Keratinocyte (primary cell): ENCODE measurements around the gene LDLRAD4. TPM values are rescaled to one million over a fixed set of nuclear protein-coding genes. Genes with fewer than 3 reads are reported as not detected.

Experiments used
- DNase-seq: peaks from one replicate; pipeline ENCODE4 v3.0.0-alpha.2; 2011; ENCODE audit warnings: low read depth, missing footprints, low spot score
- FAIRE-seq: peaks from 2 replicates; lab custom pipeline; 2011; peaks lifted over from hg19 to GRCh38; lab: Jason Lieb, UNC
- H2AFZ ChIP-seq: 2 replicates; pipeline ENCODE4 v1.6.0; 2012; ENCODE audit warnings: low read length, control low read depth, inconsistent platforms; ENCODE audit not compliant: control insufficient read depth
- H3K27ac ChIP-seq: 2 replicates; pipeline ENCODE4 v1.5.1; 2011; ENCODE audit warnings: low read length; ENCODE audit not compliant: control insufficient read depth, insufficient read depth
- H3K27me3 ChIP-seq: 3 replicates; pipeline ENCODE4 v1.6.0; 2011; ENCODE audit warnings: low read length; ENCODE audit not compliant: control insufficient read depth, insufficient read depth; ENCODE audit errors: extremely low read depth
- H3K36me3 ChIP-seq, 2 experiments: 2 replicates in 1 of 2; 3 replicates in 1 of 2; pipeline ENCODE4 v1.5.1; 2011; ENCODE audit warnings: low read length in 2 of 2, mild to moderate bottlenecking in 1 of 2; ENCODE audit not compliant: control insufficient read depth in 2 of 2, insufficient read depth in 2 of 2; ENCODE audit errors: extremely low read depth in 1 of 2
- H3K4me1 ChIP-seq: 3 replicates; pipeline ENCODE4 v1.5.1; 2011; ENCODE audit warnings: low read length; ENCODE audit not compliant: control insufficient read depth, insufficient read depth; ENCODE audit errors: extremely low read depth
- H3K4me2 ChIP-seq: 3 replicates; pipeline ENCODE4 v1.6.0; 2011; ENCODE audit warnings: low read depth, low read length; ENCODE audit not compliant: control insufficient read depth, insufficient read depth; ENCODE audit errors: extremely low read depth
- H3K4me3 ChIP-seq, 3 experiments: fragments of 200-600 bp in 1 of 3; sonication (generic) in 1 of 3; 2 replicates in 2 of 3; 3 replicates in 1 of 3; pipeline ENCODE4 v1.5.1; 2011 to 2016; ENCODE audit warnings: low read length in 3 of 3, mild to moderate bottlenecking in 3 of 3, control low read depth in 2 of 3, inconsistent platforms in 1 of 3, low read depth in 1 of 3, mixed read lengths in 1 of 3, mixed run types in 1 of 3, moderate library complexity in 1 of 3; ENCODE audit not compliant: control insufficient read depth in 2 of 3, insufficient read depth in 2 of 3; ENCODE audit errors: extremely low read depth in 1 of 3
- H3K79me2 ChIP-seq: 2 replicates; pipeline ENCODE4 v1.6.0; 2012; ENCODE audit warnings: low read length; ENCODE audit not compliant: control insufficient read depth, insufficient read depth
- H3K9ac ChIP-seq: 3 replicates; pipeline ENCODE4 v1.6.0; 2011; ENCODE audit warnings: low read length; ENCODE audit not compliant: control insufficient read depth, insufficient read depth; ENCODE audit errors: extremely low read depth
- H3K9me1 ChIP-seq: 3 replicates; pipeline ENCODE4 v1.6.0; 2011; ENCODE audit warnings: low read length; ENCODE audit not compliant: control insufficient read depth, insufficient read depth; ENCODE audit errors: extremely low read depth
- H3K9me3 ChIP-seq: 2 replicates; pipeline ENCODE4 v1.5.1; 2012; ENCODE audit warnings: low read depth, low read length; ENCODE audit not compliant: control insufficient read depth
- H4K20me1 ChIP-seq: 3 replicates; pipeline ENCODE4 v1.6.0; 2011; ENCODE audit warnings: low read length; ENCODE audit not compliant: control insufficient read depth, insufficient read depth; ENCODE audit errors: extremely low read depth
- CTCF ChIP-seq, 3 experiments: IDR thresholded peaks in 1 of 3; conservative IDR thresholded peaks in 1 of 3; optimal IDR thresholded peaks in 1 of 3; 2 replicates in 2 of 3; 3 replicates in 1 of 3; pipeline versions ENCODE3 to v1.5.1; 2011; ENCODE audit warnings: low read length in 3 of 3, mild to moderate bottlenecking in 3 of 3, moderate library complexity in 2 of 3, control low read depth in 1 of 3, inconsistent platforms in 1 of 3; ENCODE audit not compliant: insufficient read depth in 2 of 3; ENCODE audit errors: extremely low read depth in 1 of 3
- EZH2 ChIP-seq: IDR thresholded peaks from one replicate; pipeline ENCODE4 v1.6.1; 2012; ENCODE audit warnings: inconsistent platforms, mild to moderate bottlenecking, low read length, moderate library complexity
- dilution Hi-C: fragments of 300-500 bp; cut with MboI; formaldehyde crosslinking; loops from one replicate; pipeline ENCODE4 v1.7.0; 2020; ENCODE audit warnings: low sequenced_read_pairs; ENCODE audit not compliant: extremely low pct_ligation_motif_present
- polyA plus RNA-seq, 5 experiments: library from polyadenylated mRNA; depleted of rRNA in 3 of 5; stranded (reverse) in 3 of 5; stranded (forward) in 1 of 5; unstranded in 1 of 5; fragments of >200 nt; gene quantifications; 1 replicate in 1 of 5; 2 replicates in 3 of 5; 3 replicates in 1 of 5; pipeline versions ENCODE4 v1.2.1 to v1.2.3, GENCODE V29; 2011 to 2012; ENCODE audit warnings: missing spikeins in 2 of 5, low read depth in 1 of 5, low replicate concordance in 1 of 5

The LDLRAD4 gene
- polyA plus RNA-seq, 1 donor (not counting 4 experiments of a cell fraction or from before 2014, with no cell fraction given): not detected

- H2AFZ ChIP-seq: no peak overlapping the region
- H3K4me2 ChIP-seq: no peak overlapping the region
- no peaks in the 10 kb centered on the region for H3K79me2 ChIP-seq
- H3K4me1 ChIP-seq: no peaks in the 10 kb centered on the region
- no peaks in the 10 kb centered on the region for H3K36me3 ChIP-seq
- FAIRE-seq (no peak), DNase-seq (no peak)
- H3K27ac ChIP-seq: no peak overlapping the region
- no peak overlapping the region for H3K4me3 ChIP-seq
- dilution Hi-C loops: no loop called here
- no peaks in the 10 kb centered on the region for H3K9me1 ChIP-seq
- no peaks in the 10 kb centered on the region for H3K9me3 ChIP-seq
- no peak for TF ChIP-seq CTCF (optimal IDR thresholded peaks at IDR 0.05 in 1 of 3, IDR thresholded peaks at IDR 0.05 in 1 of 3, conservative IDR thresholded peaks at IDR 0.05 in 1 of 3; ENCODE audit: extremely low read depth in 1 of 3, insufficient read depth in 2 of 3, low read length in 3 of 3)
- no peak overlapping the region for H3K9ac ChIP-seq
- no peaks in the 10 kb centered on the region for H3K27me3 ChIP-seq
- no peaks in the 10 kb centered on the region for H4K20me1 ChIP-seq
Observed at GRCh38 chr18:13389491-13390131, 171.1 kb downstream of the LDLRAD4 start.

GRCh38 chr18:13390196-13390595 lies 171.6 kb downstream of the LDLRAD4 start:
- FAIRE-seq (no peak), DNase-seq (no peak)
- Histone ChIP-seq H3K9me3 (no peaks in the 10 kb centered on the region), H3K27ac (no peak overlapping the region), H3K4me2 (no peak overlapping the region), H3K4me1 (no peaks in the 10 kb centered on the region), H3K27me3 (no peaks in the 10 kb centered on the region), H2AFZ (no peak overlapping the region), H3K9ac (no peak overlapping the region), H3K79me2 (no peaks in the 10 kb centered on the region), H3K36me3 (no peaks in the 10 kb centered on the region), H3K9me1 (no peaks in the 10 kb centered on the region), H4K20me1 (no peaks in the 10 kb centered on the region), H3K4me3 (no peak overlapping the region)
- dilution Hi-C loops: no loop called here
- TF ChIP-seq CTCF (optimal IDR thresholded peaks at IDR 0.05 in 1 of 3, IDR thresholded peaks at IDR 0.05 in 1 of 3, conservative IDR thresholded peaks at IDR 0.05 in 1 of 3; ENCODE audit: extremely low read depth in 1 of 3, insufficient read depth in 2 of 3, low read length in 3 of 3) (no peak), EZH2 (no peak)
